Brain microvascular endothelial cell (primary cell): ENCODE data around the gene MKNK1.

ENCODE experiments used
- DNase-seq: peaks from one replicate; pipeline ENCODE4 v3.0.0-alpha.2; 2020
- H3K27ac ChIP-seq: fragments of 250-450 bp; sonication (Bioruptor Pico); 2 replicates; pipeline ENCODE4 v1.5.1; 2020; ENCODE audit warnings: mild to moderate bottlenecking, moderate library complexity
- H3K27me3 ChIP-seq: fragments of 250-450 bp; sonication (Bioruptor Pico); replicated peaks from 2 replicates; pipeline ENCODE4 v1.5.1; 2020; ENCODE audit warnings: mild to moderate bottlenecking
- H3K36me3 ChIP-seq: fragments of 250-450 bp; sonication (Bioruptor Pico); replicated peaks from 2 replicates; pipeline ENCODE4 v1.5.1; 2020; ENCODE audit warnings: mild to moderate bottlenecking
- H3K4me3 ChIP-seq: 2 replicates; pipeline ENCODE4 v1.5.1; 2011; ENCODE audit warnings: low read depth, mild to moderate bottlenecking, control low read depth, low read length, moderate library complexity
- CTCF ChIP-seq: IDR thresholded peaks from 2 replicates; pipeline ENCODE4 v1.5.1; 2011; ENCODE audit warnings: low read depth, mild to moderate bottlenecking, moderate library complexity, low read length, control low read depth, inconsistent platforms; ENCODE audit errors: missing control alignments
- in situ Hi-C: cut with HindIII; loops from 2 replicates; pipeline ENCODE4 v1.10.0; 2017; ENCODE audit warnings: low sequenced_read_pairs, low pct_ligation_motif_present

MKNK1 gene

GRCh38 chr1:46512135-46512791 lies 91.8 kb downstream of the MKNK1 start:
- in situ Hi-C loops = no loop called here
- DNase-seq = no peak
- Histone ChIP-seq H3K36me3 (no peaks in the 10 kb centered on the region), H3K4me3 (no peak overlapping the region), H3K27ac (no peak overlapping the region), H3K27me3 (peaks cover 35% of the 10 kb centered on the region)
- TF ChIP-seq CTCF = no peak

- no peaks in the 10 kb centered on the region for H3K36me3 ChIP-seq
- TF ChIP-seq CTCF = no peak
- in situ Hi-C loops = no loop called here
- H3K27me3 ChIP-seq = peaks cover 24% of the 10 kb centered on the region
- H3K4me3 ChIP-seq = no peak overlapping the region
- H3K27ac ChIP-seq = no peak overlapping the region
- no peak for DNase-seq
These were observed 93.1 kb downstream of the MKNK1 start for GRCh38 chr1:46510998-46511365.

GRCh38 chr1:46510341-46510997 lies 93.6 kb downstream of the MKNK1 start:
- Histone ChIP-seq H3K27me3 (peaks cover 19% of the 10 kb centered on the region), H3K27ac (no peak overlapping the region), H3K36me3 (no peaks in the 10 kb centered on the region), H3K4me3 (no peak overlapping the region)
- in situ Hi-C loops = no loop called here
- TF ChIP-seq CTCF = no peak
- DNase-seq = no peak

- no peak for TF ChIP-seq CTCF
- in situ Hi-C loops = no loop called here
- no peak for DNase-seq
- no peak overlapping the region for H3K27ac ChIP-seq
- peaks cover 7% of the 10 kb centered on the region for H3K27me3 ChIP-seq
- H3K4me3 ChIP-seq = no peak overlapping the region
- no peaks in the 10 kb centered on the region for H3K36me3 ChIP-seq
These were observed 95.3 kb downstream of the MKNK1 start for GRCh38 chr1:46508757-46509156.
